Retina (tissue), 1 donor: ENCODE measurements around the gene RPP21.
"Not testable (repeated sequence)": the region's sequence is repeated elsewhere in the genome, so short reads cannot be mapped to it uniquely, and the experiment has no call there.

Source experiments
- DNase-seq: peaks from one replicate; pipeline ENCODE4 v3.0.0-alpha.2; 2016

RPP21 gene

DNA sequence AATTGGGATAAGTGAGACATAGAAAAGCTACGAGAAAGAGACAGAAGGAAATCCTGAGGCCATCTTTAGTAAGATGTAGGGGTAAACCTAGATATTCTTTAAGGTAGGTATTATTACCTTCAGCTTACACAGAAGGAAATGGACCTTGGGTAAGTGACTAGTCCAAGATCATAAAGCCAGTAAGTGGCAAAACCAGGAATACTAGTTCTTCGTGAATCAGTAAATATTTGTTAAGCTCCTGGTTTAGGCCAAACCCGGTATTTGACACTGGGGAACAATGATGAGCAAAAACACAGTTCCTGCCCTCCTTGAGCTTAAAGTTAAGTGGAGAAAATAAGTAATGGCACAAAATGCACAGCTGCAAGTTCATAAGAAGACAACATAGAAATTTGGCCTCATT is 13.0 kb upstream of the RPP21 start:
- DNase-seq = no peak

DNA sequence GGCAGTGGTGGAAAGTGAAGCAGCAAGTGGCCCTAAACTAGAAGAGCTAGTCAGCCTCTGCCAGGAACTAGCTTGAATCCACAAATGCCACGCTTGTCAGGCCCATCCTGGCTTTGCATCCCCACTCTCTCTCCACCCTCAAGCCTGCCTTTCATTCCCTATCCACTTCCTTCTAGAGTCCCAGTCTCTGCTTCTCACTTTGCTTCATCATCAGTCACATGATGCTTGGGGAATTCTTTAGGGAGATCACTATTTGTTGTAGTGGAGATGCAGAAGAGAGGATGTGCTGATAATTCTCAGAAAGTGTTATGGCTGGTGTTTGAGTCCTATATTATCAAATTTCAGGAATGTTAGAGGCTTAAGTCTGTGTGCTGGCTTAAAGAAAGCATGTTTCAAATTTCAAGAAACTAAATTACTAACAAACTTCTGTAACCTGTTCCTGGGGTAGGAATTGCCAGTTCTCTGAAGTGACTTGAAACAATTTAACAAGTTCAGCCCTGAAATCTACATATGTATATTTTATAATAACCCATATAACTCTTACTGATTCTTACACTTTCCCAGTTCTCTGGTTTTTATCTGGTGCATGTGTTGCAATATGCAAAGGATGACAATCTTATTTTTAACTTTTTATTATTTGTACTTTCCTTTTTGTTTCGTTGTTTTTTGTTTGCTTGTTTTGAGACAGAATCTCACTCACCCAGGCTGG is 10.7 kb upstream of the RPP21 start:
- DNase-seq = no peak

DNA sequence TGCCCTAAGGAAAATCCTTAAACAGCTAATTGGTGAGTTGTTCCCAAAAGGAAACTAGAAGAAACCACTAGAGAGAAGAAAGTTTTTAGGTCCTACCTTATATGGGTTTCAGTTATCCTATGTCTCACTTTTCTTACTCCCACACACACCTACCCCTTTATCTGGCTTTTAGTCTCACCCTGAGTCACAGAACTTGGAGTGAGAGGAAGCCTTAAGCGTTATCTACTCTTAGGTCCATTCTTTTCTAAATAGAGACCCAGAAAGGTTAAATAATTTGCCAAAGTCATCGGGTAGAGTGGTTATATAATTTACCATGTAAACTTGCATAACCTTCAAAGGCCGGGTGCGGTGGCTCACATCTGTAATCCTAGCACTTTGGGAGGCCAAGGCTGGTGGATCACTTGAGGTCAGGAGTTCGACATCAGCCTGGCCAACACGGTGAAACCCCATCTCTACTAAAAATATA is 4.3 kb upstream of the RPP21 start:
- DNase-seq = no peak

DNA sequence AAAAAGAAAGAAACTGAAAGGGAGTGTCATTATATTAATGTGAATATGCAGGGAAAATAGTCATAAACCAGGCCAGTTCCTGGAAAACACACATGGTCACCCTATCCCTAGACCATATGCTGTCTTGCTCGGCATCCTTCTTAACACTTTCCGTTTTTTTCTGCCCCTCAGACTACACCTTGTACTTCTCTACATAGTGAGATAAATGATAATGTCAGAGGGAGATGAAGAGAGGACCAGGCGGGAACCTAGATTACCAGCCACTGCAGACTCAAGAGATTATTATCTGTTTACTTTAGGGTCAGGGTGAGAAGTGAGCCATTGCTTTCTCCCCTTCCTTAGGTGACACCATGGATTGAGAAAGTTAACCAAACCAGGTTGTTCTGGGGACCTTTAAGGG is 3.7 kb upstream of the RPP21 start:
- DNase-seq = no peak

DNA sequence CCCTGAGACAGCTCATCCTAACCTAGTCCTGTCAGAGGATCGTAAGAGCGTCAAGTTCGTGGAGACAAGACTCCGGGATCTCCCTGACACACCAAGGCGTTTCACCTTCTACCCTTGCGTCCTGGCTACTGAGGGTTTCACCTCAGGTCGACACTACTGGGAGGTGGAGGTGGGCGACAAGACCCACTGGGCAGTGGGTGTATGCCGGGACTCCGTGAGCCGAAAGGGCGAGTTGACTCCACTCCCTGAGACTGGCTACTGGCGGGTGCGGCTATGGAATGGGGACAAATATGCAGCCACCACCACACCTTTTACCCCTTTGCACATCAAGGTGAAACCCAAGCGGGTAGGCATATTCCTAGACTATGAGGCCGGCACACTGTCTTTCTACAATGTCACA is 3.2 kb upstream of the RPP21 start:
- no peak for DNase-seq

DNA sequence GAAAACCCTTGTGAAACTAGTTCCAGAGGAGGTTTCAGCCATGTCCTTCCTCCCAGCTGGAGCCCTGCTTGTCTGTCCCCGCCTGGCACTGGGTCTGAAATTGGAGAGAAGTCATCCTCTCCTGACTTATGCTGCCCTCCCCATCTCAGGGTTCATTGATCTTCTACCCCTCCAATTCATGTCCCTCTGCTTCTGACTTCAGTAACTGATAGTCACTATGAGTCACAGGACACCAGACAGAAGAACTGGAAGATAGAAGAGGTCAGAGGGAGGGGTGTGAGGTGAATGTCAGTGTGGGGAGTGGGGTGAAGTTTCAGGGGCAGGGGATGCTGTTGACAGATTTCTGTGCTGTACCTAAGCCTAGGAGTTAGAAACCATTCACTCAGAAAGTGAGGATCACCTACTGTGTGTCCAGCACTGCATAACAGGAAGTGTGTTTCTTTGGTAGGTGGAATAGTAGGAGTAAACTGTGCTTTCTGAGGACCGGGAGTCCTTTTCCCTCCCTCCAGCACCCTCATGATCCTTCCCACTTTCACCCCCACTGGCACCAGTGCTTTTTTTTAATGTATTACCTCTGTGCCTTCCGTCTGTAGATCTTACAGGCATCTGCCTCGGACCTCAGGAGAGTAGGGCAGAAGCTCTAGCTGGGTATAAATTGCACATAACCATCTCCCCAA is 627 bp upstream of the RPP21 start:
- DNase-seq = no peak

DNA sequence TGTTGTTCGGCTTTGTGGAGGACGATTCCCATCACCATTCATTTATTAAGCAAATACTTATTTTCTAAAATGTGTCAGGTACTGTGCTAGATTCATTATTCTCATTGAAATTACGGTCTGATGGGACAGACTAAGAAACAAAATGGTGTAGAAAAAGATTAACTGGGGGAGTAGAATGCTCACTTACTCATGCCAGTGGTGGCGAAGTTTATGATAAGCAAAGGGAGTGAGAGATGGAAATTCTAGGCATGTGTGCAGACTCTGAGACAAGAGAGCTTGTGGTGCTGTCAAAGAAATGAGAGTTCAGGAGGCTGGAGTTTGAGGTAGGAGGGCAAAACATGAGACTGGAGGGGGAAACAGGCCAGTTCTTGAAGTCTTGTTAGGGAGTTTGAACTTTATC is 896 bp downstream of the RPP21 start:
- DNase-seq = peak; percentile 15

DNA sequence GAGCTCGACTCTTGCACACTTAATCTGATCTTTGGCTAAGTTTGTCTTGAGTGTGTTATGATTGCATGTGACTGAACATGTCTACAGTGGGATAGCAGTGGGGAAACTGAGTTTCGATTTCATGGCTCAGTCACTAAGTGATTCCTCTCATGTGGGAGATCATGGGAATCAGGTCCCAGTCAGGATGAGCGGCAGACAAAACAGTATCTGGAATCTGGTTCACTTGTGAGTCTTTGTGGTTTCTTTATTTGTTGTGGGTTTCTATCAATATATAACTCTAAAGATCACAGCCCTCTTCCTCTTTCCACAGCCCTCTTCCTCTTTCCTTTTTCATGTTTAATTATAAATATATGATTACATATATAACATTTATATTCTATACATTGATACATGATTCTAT is 4.0 kb downstream of the RPP21 start:
- no peak for DNase-seq

DNA sequence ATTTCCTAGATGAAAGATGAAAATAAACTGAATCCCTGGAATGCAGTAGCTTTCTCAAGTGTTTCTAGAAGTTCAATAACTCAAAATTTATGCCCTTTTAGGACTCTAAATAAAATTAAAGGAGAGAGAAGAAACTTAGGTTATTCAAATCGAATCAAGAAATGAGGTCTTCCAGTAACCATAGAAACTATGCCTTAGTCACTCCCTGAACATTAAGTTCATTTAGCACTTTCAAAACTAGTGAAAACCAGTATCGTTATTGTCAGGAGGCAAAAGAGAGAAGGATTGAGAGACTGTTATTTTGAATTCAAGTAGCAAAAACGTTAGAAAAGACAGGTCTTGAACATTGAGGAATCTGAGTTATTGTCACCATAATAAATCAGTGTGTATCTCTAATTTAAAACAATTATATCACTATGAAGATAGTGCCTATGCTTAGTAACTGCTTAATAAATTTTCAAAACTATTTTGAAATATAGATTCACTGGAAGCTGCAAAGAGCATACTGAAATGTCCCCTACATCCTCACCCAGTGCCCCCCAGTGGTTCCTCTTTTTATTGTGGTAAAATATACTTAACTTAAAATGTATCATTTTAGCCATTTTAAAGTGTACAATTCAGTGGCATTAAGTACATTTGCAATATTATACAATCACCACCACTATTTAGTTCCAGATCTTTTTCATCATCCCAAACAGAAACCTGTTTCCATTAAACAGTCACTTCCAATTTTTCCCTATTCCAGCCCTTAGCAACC is 4.6 kb downstream of the RPP21 start:
- no peak for DNase-seq

DNA sequence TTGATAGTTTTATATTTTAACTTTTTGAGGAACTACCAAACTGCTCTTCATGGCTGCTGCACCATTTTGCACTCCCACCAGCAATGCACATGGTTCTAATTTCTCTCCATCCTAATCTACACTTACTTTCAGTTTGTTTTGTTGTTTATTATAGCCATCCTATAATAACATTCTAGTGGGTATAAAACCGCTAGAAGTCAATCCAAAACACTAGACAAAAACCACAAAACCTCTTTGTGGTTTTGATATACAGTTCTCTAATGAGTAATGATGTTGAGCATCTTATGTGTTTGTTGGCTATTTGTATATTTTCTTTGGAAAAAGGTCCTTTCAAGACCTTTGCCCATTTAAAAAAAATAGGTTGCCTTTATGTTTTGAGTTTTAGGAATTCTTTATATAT is 5.6 kb downstream of the RPP21 start:
- DNase-seq = no peak

DNA sequence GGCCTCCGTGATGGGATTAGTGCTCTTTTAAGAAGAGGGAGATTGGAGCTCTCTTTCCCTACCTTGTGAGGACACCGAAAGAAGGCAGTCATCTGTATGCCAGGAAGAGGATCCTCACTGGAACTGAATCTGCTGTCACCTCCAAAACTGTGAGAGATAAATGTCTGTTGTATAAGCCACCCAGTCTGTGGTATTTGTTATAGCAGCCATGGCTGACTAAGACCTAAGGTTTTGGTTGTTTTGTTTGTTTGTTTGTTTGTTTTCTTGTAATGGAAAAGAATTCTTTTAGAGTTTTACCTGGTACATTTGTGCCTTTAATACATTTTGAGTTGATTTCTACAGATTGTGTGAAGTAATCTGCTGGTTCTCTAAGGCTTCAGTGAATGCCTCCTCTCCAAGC is 7.6 kb downstream of the RPP21 start:
- DNase-seq = no peak

DNA sequence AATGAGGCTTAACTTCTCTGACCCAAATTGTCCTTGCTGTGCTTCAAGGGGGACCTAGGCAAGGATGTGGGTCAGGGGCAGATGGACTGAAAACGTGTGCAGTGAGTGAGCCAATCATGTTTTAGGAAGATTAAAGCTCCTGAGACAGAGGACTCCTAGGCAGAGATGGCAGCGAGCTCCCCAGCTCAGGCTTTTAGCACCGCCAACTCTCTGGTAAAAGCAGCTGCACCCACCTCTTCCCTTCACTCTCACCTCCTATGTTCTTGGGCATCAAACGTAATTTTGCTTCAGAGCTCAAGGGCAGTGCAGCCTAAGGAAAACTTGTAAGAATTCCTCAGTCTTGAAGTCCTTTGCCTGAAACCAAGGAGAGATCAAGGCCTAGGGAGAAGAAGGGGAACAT is 10.3 kb downstream of the RPP21 start:
- no peak for DNase-seq

DNA sequence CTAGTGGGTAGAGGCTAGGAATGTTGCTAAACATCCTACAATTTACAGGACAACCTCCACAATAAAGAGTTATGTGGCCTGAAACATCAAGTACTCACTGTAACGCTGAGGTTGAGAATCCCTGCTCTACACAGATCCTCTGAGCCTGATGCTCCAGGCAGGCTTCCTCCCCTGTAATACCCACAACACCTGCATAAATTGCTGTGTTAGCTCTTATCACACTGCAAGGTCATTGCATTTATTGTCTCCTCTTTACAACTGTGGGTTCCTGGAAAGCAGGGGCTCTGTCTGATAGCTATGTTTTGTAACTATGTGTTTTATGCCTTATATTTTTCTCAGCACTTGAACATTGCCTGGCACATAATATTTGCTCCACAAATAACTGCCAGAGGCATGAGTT is 11.6 kb downstream of the RPP21 start:
- DNase-seq = no peak

DNA sequence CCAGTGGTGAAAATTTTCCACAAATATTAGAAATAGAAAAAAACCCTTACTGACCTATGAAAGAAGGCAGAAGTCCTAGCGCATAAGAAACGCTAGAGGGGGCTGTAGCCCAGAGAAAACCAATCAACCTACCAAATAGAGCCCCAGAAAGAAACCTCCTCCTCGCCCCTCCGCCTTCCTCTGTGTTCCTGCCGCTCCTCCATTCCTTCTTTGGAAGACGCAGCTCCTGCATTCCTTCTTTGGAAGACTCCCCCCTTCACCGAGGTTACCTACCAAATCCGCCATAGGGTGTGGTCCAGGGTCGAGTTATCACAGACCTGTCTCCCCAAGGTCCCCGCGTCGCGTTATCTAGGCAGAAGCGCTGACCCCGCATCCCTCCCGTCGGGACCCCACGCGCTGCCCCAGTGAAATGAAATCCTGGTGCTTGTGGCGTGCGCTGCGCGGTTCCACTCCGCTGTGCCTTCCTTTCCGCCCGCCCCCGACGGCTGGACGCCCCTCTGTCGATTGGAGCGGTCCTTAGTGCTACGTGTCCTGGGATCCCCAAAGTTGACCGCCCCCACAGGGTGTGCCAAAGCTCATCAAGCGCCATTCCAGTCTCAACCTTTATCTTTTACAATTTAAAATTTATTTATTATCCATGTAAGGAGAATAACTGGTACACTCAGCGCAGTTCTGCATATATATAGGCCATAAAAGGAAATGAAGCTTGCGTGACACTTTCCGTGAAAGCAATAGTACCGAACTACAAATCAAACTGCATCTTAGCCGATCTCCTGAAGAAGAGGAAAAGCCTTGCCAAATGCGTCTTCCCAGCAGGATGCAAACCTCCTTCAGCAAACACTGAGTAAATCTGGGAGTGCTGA is 13.0 kb downstream of the RPP21 start:
- peak; percentile 84 for DNase-seq

DNA sequence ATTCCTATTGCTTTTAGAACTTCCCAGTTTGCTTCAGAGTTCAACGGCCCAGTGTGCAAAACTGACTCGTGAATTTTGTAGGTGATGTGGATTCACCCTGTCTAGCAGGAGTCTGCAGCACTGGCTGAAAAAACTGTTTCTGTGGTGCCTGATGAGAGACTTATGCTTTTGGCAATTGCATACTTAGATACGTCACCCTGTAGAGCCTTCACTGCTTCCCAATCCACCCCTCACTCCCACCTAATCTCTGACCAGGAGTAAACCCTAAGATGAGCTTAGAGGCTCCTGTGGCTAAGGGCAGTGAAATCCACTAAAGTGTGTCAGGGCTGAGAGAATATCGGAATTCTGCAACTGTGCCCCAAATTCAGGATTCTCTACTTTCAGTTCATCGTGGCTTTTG is 14.3 kb downstream of the RPP21 start:
- DNase-seq = no peak

DNA sequence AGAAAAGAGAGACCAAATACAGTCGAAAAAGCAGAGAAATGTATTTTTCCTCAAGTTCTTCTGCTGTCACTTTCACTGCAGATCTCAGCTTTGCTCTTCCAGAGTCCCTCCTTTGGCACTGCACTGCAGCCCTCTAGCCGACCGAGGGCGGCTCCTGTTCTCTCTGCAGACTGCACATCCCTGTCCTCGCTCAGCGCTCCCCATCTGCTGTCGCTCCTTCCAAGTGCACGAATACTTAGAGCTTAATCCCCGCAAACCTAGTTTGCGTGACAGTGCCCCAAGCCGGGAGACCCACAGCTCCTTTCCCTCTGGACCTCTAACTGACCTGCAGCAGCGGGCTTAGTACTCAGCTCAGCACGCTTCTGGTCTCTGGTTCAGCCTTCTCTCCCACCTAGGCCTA is 15.2 kb downstream of the RPP21 start:
- DNase-seq = peak; percentile 12

DNA sequence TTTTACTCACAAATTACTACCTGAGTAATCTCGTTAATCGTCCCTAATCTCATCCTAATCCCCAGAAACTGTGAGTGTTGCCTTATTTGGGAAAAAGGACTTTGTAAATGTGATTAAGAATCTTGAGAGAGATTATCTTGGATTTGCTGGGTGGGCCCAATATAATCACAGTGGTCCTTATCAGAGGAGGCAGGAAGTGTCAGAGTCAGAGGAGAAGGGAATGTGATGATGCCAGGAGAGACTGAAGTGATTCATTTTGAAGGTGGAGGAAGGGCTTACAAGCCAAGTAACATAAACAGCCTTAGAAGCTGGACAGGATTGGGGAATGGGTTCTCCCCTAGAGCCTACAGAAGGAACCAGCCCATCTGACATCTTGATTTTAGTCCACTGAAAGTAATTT is 16.7 kb downstream of the RPP21 start:
- no peak for DNase-seq

DNA sequence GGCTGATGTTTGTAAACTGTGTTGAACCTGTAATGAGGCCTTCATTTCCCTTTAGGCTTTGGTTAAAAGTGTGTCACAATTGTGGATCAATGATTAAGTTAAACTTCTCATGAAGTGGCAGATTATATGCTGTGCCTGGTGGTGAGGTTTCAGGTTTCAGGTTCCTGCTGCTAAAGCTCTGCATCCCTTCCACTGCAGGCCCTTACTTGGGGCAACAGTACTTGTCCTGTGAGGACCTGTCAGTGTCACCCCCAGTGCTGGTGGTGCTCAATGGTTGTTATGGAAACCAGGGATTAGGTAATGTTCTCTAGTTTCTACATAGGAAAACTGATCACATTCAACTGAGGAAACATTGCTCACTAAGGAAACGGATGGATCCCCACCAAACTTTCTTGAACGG is 18.5 kb downstream of the RPP21 start:
- no peak for DNase-seq

DNA sequence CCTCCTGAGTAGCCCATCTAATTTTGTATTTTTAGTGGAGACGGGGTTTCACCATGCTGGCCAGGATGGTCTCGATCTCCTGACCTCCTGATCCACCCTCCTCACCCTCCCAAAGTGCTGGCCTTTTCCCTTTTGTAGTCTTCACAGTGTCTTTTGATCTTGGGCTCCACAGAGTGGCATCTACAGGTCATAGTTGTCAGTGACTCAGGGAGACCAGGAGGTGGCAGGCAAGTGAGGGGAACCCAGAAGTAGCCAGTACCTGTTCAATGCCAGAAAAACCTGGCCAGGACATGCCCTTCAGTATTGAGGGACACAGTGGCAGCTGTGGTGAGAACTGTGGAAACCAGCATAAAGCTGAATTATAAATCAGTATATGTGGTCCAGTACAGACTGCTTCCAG is 19.6 kb downstream of the RPP21 start:
- no peak for DNase-seq

DNA sequence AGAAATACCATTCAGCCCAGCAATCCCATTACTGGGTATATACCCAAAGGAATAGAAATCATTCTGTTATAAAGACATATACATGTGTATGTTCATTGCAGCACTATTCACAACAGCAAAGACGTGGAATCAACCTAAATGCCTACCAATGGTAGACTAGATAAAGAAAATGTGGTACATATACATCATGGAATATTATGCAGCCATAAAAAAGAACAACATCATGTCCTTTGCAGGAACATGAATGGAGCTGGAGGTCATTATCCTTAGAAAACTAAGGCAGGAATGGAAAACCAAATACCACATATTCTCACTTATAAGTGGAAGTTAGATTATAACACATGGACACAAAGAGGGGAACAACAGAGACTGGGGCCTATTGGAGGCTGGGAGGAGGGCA is 24.3 kb downstream of the RPP21 start:
- DNase-seq = not testable (repeated sequence)

DNA sequence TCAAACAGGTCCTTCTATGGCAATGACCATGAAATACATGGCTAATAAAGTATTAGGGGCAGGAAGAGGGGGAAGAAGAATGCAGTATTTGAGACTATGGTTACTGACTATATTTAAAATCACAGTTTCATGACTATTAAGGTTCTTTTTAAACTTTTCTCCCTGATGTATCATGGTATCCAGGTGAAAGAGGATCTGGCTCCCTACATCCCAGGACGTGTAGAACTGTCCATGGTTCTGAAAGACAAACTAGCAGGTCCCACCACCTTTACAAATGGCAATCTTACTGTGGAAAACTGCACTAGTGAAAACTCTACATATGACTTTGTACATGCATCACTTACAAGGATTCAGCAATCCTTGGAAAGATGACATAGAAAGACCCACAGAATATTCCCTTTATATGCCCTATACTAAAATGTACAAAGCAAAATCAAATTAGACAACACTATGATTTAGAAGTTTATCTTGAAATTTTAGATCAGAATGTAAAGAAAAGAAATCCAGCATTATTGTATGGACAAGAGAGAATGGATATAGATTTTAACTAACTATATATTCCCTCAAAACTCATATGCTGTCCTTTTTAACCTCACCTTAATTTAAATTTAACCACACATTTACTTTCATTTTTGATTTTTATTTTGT is 33.5 kb downstream of the RPP21 start:
- DNase-seq = no peak

DNA sequence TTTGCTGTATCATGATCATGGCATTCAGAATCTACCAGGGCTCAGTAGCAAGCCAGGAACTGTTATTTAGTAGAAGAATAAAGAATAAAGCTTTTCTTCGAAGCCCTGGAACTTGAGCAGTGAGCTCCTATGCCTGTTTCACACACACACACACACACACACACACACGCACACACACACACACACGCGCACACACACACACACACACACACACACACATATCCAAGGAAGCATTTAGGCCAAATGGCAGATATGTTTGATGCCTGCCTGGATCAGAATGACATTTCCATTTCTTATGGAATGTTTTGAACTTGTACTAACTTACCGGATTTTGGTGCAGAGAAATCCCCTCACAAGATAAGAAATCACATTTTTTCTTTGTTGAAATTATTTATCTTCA is 35.5 kb downstream of the RPP21 start:
- no peak for DNase-seq

DNA sequence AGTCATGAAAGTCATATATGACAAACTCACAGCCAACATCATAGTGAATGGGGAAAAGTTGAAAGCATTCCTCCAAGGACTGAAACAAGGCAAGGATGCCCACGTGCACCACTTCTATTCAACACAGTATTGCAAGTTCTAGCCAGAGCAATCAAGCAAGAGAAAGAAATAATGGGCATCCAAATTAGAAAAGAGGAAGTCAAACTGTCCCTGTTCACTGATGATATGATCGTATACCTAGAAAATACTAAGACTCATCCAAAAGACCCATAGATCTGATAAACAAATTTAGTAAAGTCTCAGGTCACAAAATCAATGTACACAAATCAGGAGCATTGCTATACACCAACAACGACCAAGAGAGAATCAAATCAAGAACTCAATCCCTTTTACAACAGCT is 41.2 kb downstream of the RPP21 start:
- no peak for DNase-seq
